ENCODE results near the gene STAT5A. TPM values are rescaled to one million over a fixed set of nuclear protein-coding genes. Genes with fewer than 3 reads are reported as not detected.

STAT5A gene
- total RNA-seq, 2 experiments from 2014 or later: 141 to 150 TPM

- Histone ChIP-seq H3K27me3 (ENCODE audit: control insufficient read depth in 1 of 2, insufficient read depth in 2 of 2, low read length in 2 of 2) (no peaks in the 10 kb centered on the region), H3K36me3 (ENCODE audit: insufficient read depth, low read length) (peaks cover 3% of the 10 kb centered on the region), H3K4me1 (ENCODE audit: insufficient read depth, low read length) (peaks cover 59% of the 10 kb centered on the region), H3K4me3 (ENCODE audit: low read length) (no peak overlapping the region), H3K27ac (ENCODE audit: low read depth in 1 of 2, low read length in 2 of 2) (peak overlapping the region; percentile 85 to 86), H3K9me3 (ENCODE audit: control insufficient read depth in 1 of 2, insufficient read depth in 1 of 2, low read length in 2 of 2) (no peaks in the 10 kb centered on the region)
- Mint-ChIP-seq H3K4me3 (peak overlapping the region; percentile 35), H3K9me3 (no peaks in the 10 kb centered on the region), H3K27me3 (no peaks in the 10 kb centered on the region), H3K4me1 (ENCODE audit: low read depth) (peaks cover 63% of the 10 kb centered on the region), H3K27ac (peak overlapping the region; percentile 96), H3K36me3 (ENCODE audit: low read depth) (peaks cover 11% of the 10 kb centered on the region)
- TF ChIP-seq CTCF (IDR thresholded peaks at IDR 0.05): no peak
- POLR2A ChIA-PET: interaction anchor here (3.3 to 7.4 kb wide), 6 partner anchors 24 to 142 kb away, joined by 23 to 301 read pairs (median 57); partner anchors contain the start of genes GHDC, STAT3, STAT5A and STAT5B
- ATAC-seq (ENCODE audit: poor library complexity): no peak
- intact Hi-C loops (cut with DNase I, micrococcal nuclease): no loop called here
- peak in 2 of 14 experiments; percentile 33 to 42 for DNase-seq
- CTCF ChIA-PET: interaction anchor here (1.0 to 7.7 kb wide), 5 partner anchors 14 to 160 kb away, joined by 3 to 51 read pairs (median 10); no protein-coding TSS in a partner anchor
Measured at GRCh38 chr17:42246515-42246914, 41.8 kb upstream of the STAT5A start.

GRCh38 chr17:42247734-42248133, 40.6 kb upstream of the STAT5A start:
- peak overlapping the region; percentile 85 to 86 for H3K27ac ChIP-seq (ENCODE audit: low read depth in 1 of 2, low read length in 2 of 2)
- DNase-seq: peak in 1 of 14 experiments; percentile 33
- TF ChIP-seq CTCF (IDR thresholded peaks at IDR 0.05): no peak

GRCh38 chr17:42248351-42249179, 39.7 kb upstream of the STAT5A start:
- CTCF ChIA-PET: interaction anchor here (0.7 to 7.7 kb wide), 12 partner anchors 11 to 157 kb away, joined by 3 to 51 read pairs (median 6); partner anchors contain the start of gene STAT5A
- peak overlapping the region; percentile 96 for H3K27ac Mint-ChIP-seq
- Histone ChIP-seq H3K27me3 (ENCODE audit: control insufficient read depth in 1 of 2, insufficient read depth in 2 of 2, low read length in 2 of 2) (no peaks in the 10 kb centered on the region), H3K27ac (ENCODE audit: low read depth in 1 of 2, low read length in 2 of 2) (peak overlapping the region; percentile 85 to 86), H3K36me3 (ENCODE audit: insufficient read depth, low read length) (no peaks in the 10 kb centered on the region), H3K4me3 (ENCODE audit: low read length) (peak overlapping the region; percentile 42), H3K9me3 (ENCODE audit: control insufficient read depth in 1 of 2, insufficient read depth in 1 of 2, low read length in 2 of 2) (no peaks in the 10 kb centered on the region), H3K4me1 (ENCODE audit: insufficient read depth, low read length) (peaks cover 55% of the 10 kb centered on the region)
- H3K27me3 Mint-ChIP-seq: no peaks in the 10 kb centered on the region
- peak overlapping the region; percentile 85 for H3K4me3 Mint-ChIP-seq
- DNase-seq: peak; percentile 64 to 94 (median 80)
- TF ChIP-seq CTCF (IDR thresholded peaks at IDR 0.05): no peak
- peak; percentile 86 for ATAC-seq (ENCODE audit: poor library complexity)
- POLR2A ChIA-PET: interaction anchor here (0.6 to 7.4 kb wide), 31 partner anchors 8 to 1139 kb away, joined by 3 to 301 read pairs (median 4); partner anchors contain the start of genes CNP, GHDC, NKIRAS2 and ODAD4
- peaks cover 8% of the 10 kb centered on the region for H3K36me3 Mint-ChIP-seq (ENCODE audit: low read depth)
- intact Hi-C loops (cut with DNase I, micrococcal nuclease): loop anchor here (1.0 to 2.0 kb wide), 4 partner anchors 26 to 39 kb away; partner anchors contain the start of gene STAT5B (in 1 of the 2)
- peaks cover 66% of the 10 kb centered on the region for H3K4me1 Mint-ChIP-seq (ENCODE audit: low read depth)
- H3K9me3 Mint-ChIP-seq: no peaks in the 10 kb centered on the region

More at GRCh38 chr17:42247734-42248133, 40.6 kb upstream of the STAT5A start:
- intact Hi-C loops (cut with DNase I, micrococcal nuclease): loop anchor here (1.0 to 2.0 kb wide), 4 partner anchors 25 to 40 kb away; partner anchors contain the start of gene STAT5B (in 1 of the 2)
- Histone ChIP-seq H3K4me3 (ENCODE audit: low read length) (no peak overlapping the region), H3K36me3 (ENCODE audit: insufficient read depth, low read length) (peaks cover 3% of the 10 kb centered on the region), H3K9me3 (ENCODE audit: control insufficient read depth in 1 of 2, insufficient read depth in 1 of 2, low read length in 2 of 2) (no peaks in the 10 kb centered on the region), H3K27me3 (ENCODE audit: control insufficient read depth in 1 of 2, insufficient read depth in 2 of 2, low read length in 2 of 2) (no peaks in the 10 kb centered on the region), H3K4me1 (ENCODE audit: insufficient read depth, low read length) (peaks cover 53% of the 10 kb centered on the region)
- Mint-ChIP-seq H3K4me1 (ENCODE audit: low read depth) (peaks cover 63% of the 10 kb centered on the region), H3K27ac (peak overlapping the region; percentile 96), H3K9me3 (no peaks in the 10 kb centered on the region), H3K4me3 (peak overlapping the region; percentile 18), H3K27me3 (no peaks in the 10 kb centered on the region), H3K36me3 (ENCODE audit: low read depth) (peaks cover 11% of the 10 kb centered on the region)
- POLR2A ChIA-PET: interaction anchor here (1.3 to 7.4 kb wide), 11 partner anchors 10 to 282 kb away, joined by 3 to 301 read pairs (median 23); partner anchors contain the start of genes CNP, GHDC, STAT3 and STAT5A
- ATAC-seq (ENCODE audit: poor library complexity): no peak
- CTCF ChIA-PET: interaction anchor here (0.7 to 7.7 kb wide), 11 partner anchors 16 to 158 kb away, joined by 3 to 51 read pairs (median 6); partner anchors contain the start of gene STAT5A

Measured in CD4-positive, alpha-beta T cell (primary cell).